HG02588 (cell line): ENCODE data around the gene RGS9BP.
"Not testable (repeated sequence)": the region's sequence is repeated elsewhere in the genome, so short reads cannot be mapped to it uniquely, and the experiment has no call there.

Source experiments
- ATAC-seq: cut with Tn5 transposase; IDR thresholded peaks from one replicate; pipeline ENCODE4 v1.9.1; 2021; ENCODE audit warnings: mild to moderate bottlenecking, moderate library complexity; ENCODE audit not compliant: unreplicated experiment

RGS9BP gene

GRCh38 chr19:32671883-32672593, 3.6 kb upstream of the RGS9BP start:
- ATAC-seq, result no peak

GRCh38 chr19:32672841-32673240, 2.8 kb upstream of the RGS9BP start:
- no peak for ATAC-seq

GRCh38 chr19:32673573-32673972, 2.1 kb upstream of the RGS9BP start:
- no peak for ATAC-seq

- ATAC-seq, result no peak
Observed at GRCh38 chr19:32674153-32674930, 1.3 kb upstream of the RGS9BP start.

GRCh38 chr19:32674931-32675719, 523 bp upstream of the RGS9BP start, which contains the start of gene ANKRD27:
Gene ANKRD27, minus strand, starts transcription at chr19:32675180. Its CDS starts 16,165 bp downstream, at chr19:32659015.
- peak; percentile 95 for ATAC-seq

GRCh38 chr19:32676186-32676894, 692 bp downstream of the RGS9BP start:
- no peak for ATAC-seq

- ATAC-seq, result no peak
Observed at GRCh38 chr19:32676895-32677359, 1.3 kb downstream of the RGS9BP start.

- no peak for ATAC-seq
Observed at GRCh38 chr19:32677657-32678056, 2.0 kb downstream of the RGS9BP start.

- no peak for ATAC-seq
Observed at GRCh38 chr19:32680986-32681385, 5.3 kb downstream of the RGS9BP start.

GRCh38 chr19:32682317-32682716, 6.7 kb downstream of the RGS9BP start:
- no peak for ATAC-seq

- ATAC-seq, result no peak
Observed at GRCh38 chr19:32686847-32687475, 11.3 kb downstream of the RGS9BP start.

- no peak for ATAC-seq
Observed at GRCh38 chr19:32687681-32688080, 12.0 kb downstream of the RGS9BP start.

GRCh38 chr19:32688311-32688710, 12.7 kb downstream of the RGS9BP start:
- no peak for ATAC-seq

GRCh38 chr19:32691291-32691951, 15.8 kb downstream of the RGS9BP start, which contains the start of gene NUDT19:
Gene NUDT19, plus strand, starts transcription at chr19:32691821. Its CDS starts 140 bp downstream, at chr19:32691961.
- ATAC-seq, result peak; percentile 85

- peak; percentile 69 for ATAC-seq
Observed at GRCh38 chr19:32691952-32692726, 16.5 kb downstream of the RGS9BP start.

GRCh38 chr19:32692727-32693061, 17.0 kb downstream of the RGS9BP start:
- ATAC-seq, result no peak

- not testable (repeated sequence) for ATAC-seq
Observed at GRCh38 chr19:32693151-32694108, 17.8 kb downstream of the RGS9BP start.

GRCh38 chr19:32694316-32694715, 18.7 kb downstream of the RGS9BP start:
- ATAC-seq, result not testable (repeated sequence)
